AG09319 (cell line): ENCODE data around the gene PTH1R.

Experiments
- DNase-seq: peaks from one replicate; pipeline ENCODE4 v3.0.0-alpha.2; 2010; ENCODE audit warnings: low read depth; ENCODE audit errors: extremely low read depth
- TF ChIP-seq, protein P1 (sequence below): IDR thresholded peaks from 2 replicates; pipeline ENCODE4 v1.5.1; 2011; ENCODE audit warnings: low read depth, mild to moderate bottlenecking, inconsistent platforms, low read length, moderate library complexity

Gene PTH1R

DNA sequence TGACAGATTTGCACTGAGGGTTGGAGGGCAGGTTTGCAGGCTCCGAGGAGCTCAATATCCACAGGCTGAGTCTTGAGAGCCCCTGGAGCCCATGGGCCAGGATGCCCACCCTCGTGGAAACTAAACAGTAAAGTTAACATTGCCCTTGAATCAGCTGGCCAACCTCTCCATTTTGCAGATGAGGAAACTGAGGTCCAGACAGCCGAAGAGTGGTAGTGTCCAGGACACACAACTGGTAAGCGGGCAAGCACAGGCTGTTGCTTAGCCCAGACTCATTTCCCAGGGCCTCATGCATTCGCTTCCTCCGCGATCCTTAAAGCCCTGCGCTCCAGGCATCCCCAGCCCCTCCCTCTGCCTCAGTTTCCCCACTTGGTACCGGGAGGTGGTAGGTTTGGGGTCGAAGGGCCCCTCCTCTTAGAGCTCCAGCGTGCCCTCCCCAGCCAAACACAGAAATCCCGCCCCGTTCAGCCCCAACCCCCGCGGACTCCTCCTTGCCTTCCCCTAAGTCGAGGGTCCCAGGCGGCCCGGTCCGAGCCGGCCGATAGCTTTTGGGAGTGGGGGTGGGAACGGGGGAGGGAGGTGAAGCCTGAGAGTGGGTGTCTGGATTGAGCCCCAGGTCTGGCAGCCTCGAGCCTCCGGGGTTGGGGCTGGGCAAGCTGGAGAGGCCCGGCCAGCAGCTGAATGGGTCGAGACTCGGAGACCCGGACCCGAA is 3.5 kb downstream of the PTH1R start:
- DNase-seq: no peak
- TF ChIP-seq, protein P1, sequence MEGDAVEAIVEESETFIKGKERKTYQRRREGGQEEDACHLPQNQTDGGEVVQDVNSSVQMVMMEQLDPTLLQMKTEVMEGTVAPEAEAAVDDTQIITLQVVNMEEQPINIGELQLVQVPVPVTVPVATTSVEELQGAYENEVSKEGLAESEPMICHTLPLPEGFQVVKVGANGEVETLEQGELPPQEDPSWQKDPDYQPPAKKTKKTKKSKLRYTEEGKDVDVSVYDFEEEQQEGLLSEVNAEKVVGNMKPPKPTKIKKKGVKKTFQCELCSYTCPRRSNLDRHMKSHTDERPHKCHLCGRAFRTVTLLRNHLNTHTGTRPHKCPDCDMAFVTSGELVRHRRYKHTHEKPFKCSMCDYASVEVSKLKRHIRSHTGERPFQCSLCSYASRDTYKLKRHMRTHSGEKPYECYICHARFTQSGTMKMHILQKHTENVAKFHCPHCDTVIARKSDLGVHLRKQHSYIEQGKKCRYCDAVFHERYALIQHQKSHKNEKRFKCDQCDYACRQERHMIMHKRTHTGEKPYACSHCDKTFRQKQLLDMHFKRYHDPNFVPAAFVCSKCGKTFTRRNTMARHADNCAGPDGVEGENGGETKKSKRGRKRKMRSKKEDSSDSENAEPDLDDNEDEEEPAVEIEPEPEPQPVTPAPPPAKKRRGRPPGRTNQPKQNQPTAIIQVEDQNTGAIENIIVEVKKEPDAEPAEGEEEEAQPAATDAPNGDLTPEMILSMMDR: no peak

- TF ChIP-seq, protein P1: no peak
- no peak for DNase-seq
Observed at GRCh38 chr3:46881596-46882376, 4.3 kb downstream of the PTH1R start.

DNA sequence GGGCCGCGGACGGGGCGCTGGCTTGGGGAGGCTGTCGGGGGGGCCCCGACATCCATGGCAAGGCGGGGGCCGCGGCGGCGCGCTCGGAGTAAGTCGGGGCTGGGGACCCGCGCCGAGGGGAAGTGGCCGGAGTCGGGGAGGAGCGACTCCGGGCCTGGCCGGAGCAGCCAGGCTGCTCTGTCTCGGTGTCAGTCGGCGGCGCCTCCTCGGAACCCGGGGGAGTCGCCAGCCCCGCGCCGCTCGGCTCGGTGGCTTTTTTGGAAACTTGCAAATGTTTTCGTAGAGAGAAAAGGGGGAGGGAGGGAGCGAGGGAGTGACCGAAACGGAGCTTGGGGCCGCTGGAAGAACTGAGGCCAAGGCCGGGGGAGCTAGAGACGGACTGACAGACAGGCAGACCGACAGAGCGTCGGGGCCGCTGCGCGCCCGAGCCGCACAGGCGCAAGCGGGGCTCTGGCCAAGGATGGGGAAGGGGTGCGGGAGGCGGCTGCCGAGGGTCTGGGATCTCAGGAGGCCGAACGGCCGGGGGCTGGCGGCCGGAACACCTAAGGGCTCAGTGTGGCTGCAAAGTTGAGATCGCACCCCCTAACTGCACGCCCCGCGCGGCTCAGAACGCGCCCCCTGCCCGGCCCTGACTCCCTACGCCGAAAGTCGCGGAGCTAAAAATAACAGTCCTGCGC is 5.0 kb downstream of the PTH1R start:
- TF ChIP-seq, protein P1: no peak
- no peak for DNase-seq

- TF ChIP-seq, protein P1: no peak
- no peak for DNase-seq
Observed at GRCh38 chr3:46883054-46883829, 5.7 kb downstream of the PTH1R start.

DNA sequence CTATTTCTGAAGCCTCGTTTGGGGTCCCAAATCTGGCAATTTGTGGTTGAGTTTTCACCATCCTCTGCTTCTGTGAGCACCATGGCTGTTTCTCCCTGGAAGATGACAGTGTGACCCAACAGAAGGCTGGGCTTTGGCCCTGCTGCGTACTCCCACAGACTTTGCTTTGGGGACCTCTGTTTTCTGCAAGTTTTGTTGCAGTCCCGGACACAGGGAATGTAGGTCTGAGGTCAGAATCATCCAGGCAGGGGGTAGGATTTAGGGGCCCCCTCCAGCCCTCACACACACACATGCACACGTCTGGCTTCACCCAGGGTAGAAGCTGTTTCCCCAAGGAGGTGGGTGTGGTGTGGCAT is 6.3 kb downstream of the PTH1R start:
- no peak for DNase-seq

GRCh38 chr3:46884427-46884826 is 6.9 kb downstream of the PTH1R start:
- TF ChIP-seq, protein P1: no peak

More for the DNA sequence above, 6.3 kb downstream of the PTH1R start:
- TF ChIP-seq, protein P1: no peak

More at GRCh38 chr3:46884427-46884826, 6.9 kb downstream of the PTH1R start:
- no peak for DNase-seq
